Progenitor cell of endocrine pancreas (in vitro differentiated cells): ENCODE results near the gene HTRA3. TPM values are rescaled to one million over a fixed set of nuclear protein-coding genes. Genes with fewer than 3 reads are reported as not detected.

Source experiments
- DNase-seq: peaks from one replicate; pipeline ENCODE4 v3.0.0; 2021; ENCODE audit warnings: low spot score; ENCODE audit not compliant: unreplicated experiment
- H3K27ac Mint-ChIP-seq: 2 replicates; pipeline ENCODE4 v1.8.0; 2021; ENCODE audit warnings: mild to moderate bottlenecking, moderate library complexity, mixed read lengths
- H3K27me3 Mint-ChIP-seq: 2 replicates; pipeline ENCODE4 v1.8.0; 2021; ENCODE audit warnings: mixed read lengths
- H3K36me3 Mint-ChIP-seq: 2 replicates; pipeline ENCODE4 v1.8.0; 2022; ENCODE audit warnings: mixed read lengths; ENCODE audit not compliant: insufficient read depth
- H3K4me1 Mint-ChIP-seq: 2 replicates; pipeline ENCODE4 v1.8.0; 2021; ENCODE audit warnings: low read depth, mixed read lengths
- H3K4me3 Mint-ChIP-seq: 2 replicates; pipeline ENCODE4 v1.8.0; 2021; ENCODE audit warnings: low read depth, mild to moderate bottlenecking, moderate library complexity, mixed read lengths
- H3K9me3 Mint-ChIP-seq: 2 replicates; pipeline ENCODE4 v1.8.0; 2021; ENCODE audit warnings: low read depth, mixed read lengths
- total RNA-seq: library from RNA; stranded (reverse); gene quantifications from 2 replicates; pipeline ENCODE4 v1.2.1, GENCODE V29; 2021
- TF ChIP-seq, protein P1 (sequence below): fragments of 200-600 bp; sonication (generic); IDR thresholded peaks from one replicate; pipeline ENCODE4 v1.5.0; 2021; ENCODE audit warnings: antibody characterized with exemption, mild to moderate bottlenecking; ENCODE audit not compliant: unreplicated experiment

The HTRA3 gene
- total RNA-seq, 1 donor from 2014 or later, result 0.86 TPM

DNA sequence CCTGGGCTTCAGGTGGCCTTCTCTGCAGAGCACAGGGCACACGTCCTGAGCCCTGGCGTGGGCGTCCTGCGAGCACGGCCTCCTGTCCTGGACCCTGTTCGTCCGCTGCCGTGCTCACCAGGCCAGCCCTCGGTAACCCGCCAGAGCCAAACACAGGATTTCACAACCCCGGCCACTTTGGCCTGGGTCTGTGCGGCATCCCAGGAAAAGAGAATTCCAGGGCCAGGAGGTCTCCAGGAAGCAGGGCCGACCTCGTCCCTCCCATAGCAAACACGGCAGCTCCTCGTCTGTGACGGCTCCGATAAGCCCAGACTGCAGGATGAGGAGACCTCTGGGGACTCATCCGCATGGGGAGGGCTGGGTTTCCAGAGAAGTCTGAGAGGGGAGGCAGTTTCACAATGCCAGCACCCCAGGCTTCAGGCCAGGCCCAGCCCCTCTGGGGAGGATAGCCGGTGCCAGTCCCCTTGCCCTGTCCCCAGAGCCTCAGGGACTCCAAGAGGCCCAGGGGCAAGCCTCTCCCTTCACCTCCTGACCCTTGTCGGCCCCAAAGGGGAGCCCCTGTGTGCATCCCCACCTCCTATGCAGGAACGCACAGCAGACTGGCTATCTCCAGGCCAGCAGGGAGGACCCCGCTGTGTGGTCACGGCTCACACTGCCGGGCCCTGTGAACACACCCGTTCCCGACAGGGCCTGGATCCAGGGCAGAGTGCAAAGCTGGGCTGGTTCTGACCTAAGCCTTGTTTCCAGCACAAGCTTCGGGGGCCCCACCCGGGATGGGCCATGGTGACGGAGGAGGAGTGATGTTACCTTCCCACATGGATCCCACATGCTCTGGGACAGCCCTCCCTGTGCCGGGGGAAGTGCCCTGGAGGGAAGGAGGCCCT, 22.3 kb upstream of the HTRA3 start:
- Mint-ChIP-seq H3K4me1 (peaks cover 19% of the 10 kb centered on the region), H3K27ac (no peak overlapping the region), H3K36me3 (no peaks in the 10 kb centered on the region), H3K9me3 (no peaks in the 10 kb centered on the region), H3K27me3 (peaks cover 4% of the 10 kb centered on the region), H3K4me3 (no peak overlapping the region)
- TF ChIP-seq, protein P1, sequence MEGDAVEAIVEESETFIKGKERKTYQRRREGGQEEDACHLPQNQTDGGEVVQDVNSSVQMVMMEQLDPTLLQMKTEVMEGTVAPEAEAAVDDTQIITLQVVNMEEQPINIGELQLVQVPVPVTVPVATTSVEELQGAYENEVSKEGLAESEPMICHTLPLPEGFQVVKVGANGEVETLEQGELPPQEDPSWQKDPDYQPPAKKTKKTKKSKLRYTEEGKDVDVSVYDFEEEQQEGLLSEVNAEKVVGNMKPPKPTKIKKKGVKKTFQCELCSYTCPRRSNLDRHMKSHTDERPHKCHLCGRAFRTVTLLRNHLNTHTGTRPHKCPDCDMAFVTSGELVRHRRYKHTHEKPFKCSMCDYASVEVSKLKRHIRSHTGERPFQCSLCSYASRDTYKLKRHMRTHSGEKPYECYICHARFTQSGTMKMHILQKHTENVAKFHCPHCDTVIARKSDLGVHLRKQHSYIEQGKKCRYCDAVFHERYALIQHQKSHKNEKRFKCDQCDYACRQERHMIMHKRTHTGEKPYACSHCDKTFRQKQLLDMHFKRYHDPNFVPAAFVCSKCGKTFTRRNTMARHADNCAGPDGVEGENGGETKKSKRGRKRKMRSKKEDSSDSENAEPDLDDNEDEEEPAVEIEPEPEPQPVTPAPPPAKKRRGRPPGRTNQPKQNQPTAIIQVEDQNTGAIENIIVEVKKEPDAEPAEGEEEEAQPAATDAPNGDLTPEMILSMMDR, result no peak
- no peak for DNase-seq

GRCh38 chr4:8248091-8248490, 21.5 kb upstream of the HTRA3 start:
- no peak for DNase-seq
- Mint-ChIP-seq H3K36me3 (no peaks in the 10 kb centered on the region), H3K27me3 (peaks cover 4% of the 10 kb centered on the region), H3K9me3 (no peaks in the 10 kb centered on the region), H3K4me3 (no peak overlapping the region), H3K27ac (no peak overlapping the region), H3K4me1 (peaks cover 21% of the 10 kb centered on the region)
- TF ChIP-seq, protein P1, result no peak

- Mint-ChIP-seq H3K4me3 (no peak overlapping the region), H3K27me3 (no peaks in the 10 kb centered on the region), H3K9me3 (no peaks in the 10 kb centered on the region), H3K36me3 (no peaks in the 10 kb centered on the region), H3K27ac (no peak overlapping the region), H3K4me1 (peaks cover 21% of the 10 kb centered on the region)
- TF ChIP-seq, protein P1, result no peak
- no peak for DNase-seq
These were observed 19.3 kb upstream of the HTRA3 start for GRCh38 chr4:8250227-8250626.

DNA sequence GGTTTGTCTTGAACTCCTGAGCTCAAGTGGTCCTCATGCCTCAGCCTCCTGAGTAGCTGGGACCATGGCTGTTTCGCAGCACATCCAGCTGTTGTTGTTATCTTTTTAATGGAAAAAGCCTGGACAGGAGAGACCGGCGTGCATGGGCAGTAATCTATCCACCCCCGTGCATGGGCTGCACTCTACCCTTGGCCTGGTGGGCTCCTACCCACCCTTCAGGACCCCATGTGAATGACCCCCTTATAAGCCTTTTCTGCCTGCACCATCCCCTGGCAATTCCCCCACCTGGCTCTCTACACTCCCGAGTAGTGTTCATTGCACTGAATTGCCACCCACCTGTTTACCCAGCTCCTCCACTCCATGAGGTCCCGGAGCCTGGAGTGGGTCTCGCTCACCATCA, 18.9 kb upstream of the HTRA3 start:
- no peak overlapping the region for H3K4me3 Mint-ChIP-seq
- no peak for DNase-seq
- TF ChIP-seq, protein P1, result no peak
- no peaks in the 10 kb centered on the region for H3K36me3 Mint-ChIP-seq
- no peaks in the 10 kb centered on the region for H3K9me3 Mint-ChIP-seq
- H3K27me3 Mint-ChIP-seq, result no peaks in the 10 kb centered on the region
- peaks cover 21% of the 10 kb centered on the region for H3K4me1 Mint-ChIP-seq
- H3K27ac Mint-ChIP-seq, result no peak overlapping the region

- TF ChIP-seq, protein P1, result no peak
- H3K36me3 Mint-ChIP-seq, result no peaks in the 10 kb centered on the region
- no peak for DNase-seq
- no peaks in the 10 kb centered on the region for H3K27me3 Mint-ChIP-seq
- no peaks in the 10 kb centered on the region for H3K9me3 Mint-ChIP-seq
- H3K4me1 Mint-ChIP-seq, result peaks cover 21% of the 10 kb centered on the region
- H3K27ac Mint-ChIP-seq, result no peak overlapping the region
- H3K4me3 Mint-ChIP-seq, result no peak overlapping the region
These were observed 18.3 kb upstream of the HTRA3 start for GRCh38 chr4:8251110-8251883.
